Mesenchymal stem cell (in vitro differentiated cells and primary cell): Measurements from ENCODE around the gene SCARF2.
"Not testable (repeated sequence)": the region's sequence is repeated elsewhere in the genome, so short reads cannot be mapped to it uniquely, and the experiment has no call there.

Experiments
- DNase-seq: peaks from one replicate; pipeline ENCODE4 v3.0.0-alpha.2; 2013
- H2AFZ ChIP-seq: one replicate; pipeline ENCODE4 v1.6.1; 2013; ENCODE audit warnings: low read depth, mild to moderate bottlenecking, control low read depth, inconsistent platforms, low read length, moderate library complexity
- H2AK5ac ChIP-seq: 2 replicates; pipeline ENCODE4 v1.6.1; 2013; ENCODE audit warnings: low read length, moderate library complexity, mild to moderate bottlenecking, inconsistent platforms; ENCODE audit not compliant: severe bottlenecking
- H2BK120ac ChIP-seq: one replicate; pipeline ENCODE4 v1.6.1; 2013; ENCODE audit warnings: low read depth, mild to moderate bottlenecking, inconsistent platforms, low read length, moderate library complexity
- H2BK12ac ChIP-seq, 2 experiments: one replicate each; pipeline ENCODE4 v1.6.1; 2013; ENCODE audit warnings: inconsistent platforms in 2 of 2, low read length in 2 of 2, mild to moderate bottlenecking in 2 of 2, moderate library complexity in 2 of 2, control low read depth in 1 of 2
- H2BK15ac ChIP-seq: one replicate; pipeline ENCODE4 v1.6.1; 2013; ENCODE audit warnings: mild to moderate bottlenecking, low read depth, inconsistent platforms; ENCODE audit not compliant: poor library complexity, severe bottlenecking
- H2BK5ac ChIP-seq: 2 replicates; pipeline ENCODE4 v1.6.1; 2013; ENCODE audit warnings: low read depth, mild to moderate bottlenecking, low read length, control low read depth, inconsistent platforms; ENCODE audit not compliant: poor library complexity, severe bottlenecking
- H3K14ac ChIP-seq, 2 experiments: one replicate each; pipeline ENCODE4 v1.6.1; 2013; ENCODE audit warnings: inconsistent platforms in 2 of 2, low read length in 2 of 2, control low read depth in 1 of 2, mild to moderate bottlenecking in 1 of 2, moderate library complexity in 1 of 2
- H3K18ac ChIP-seq, 2 experiments: one replicate each; pipeline ENCODE4 v1.6.1; 2013; ENCODE audit warnings: inconsistent platforms in 2 of 2, low read length in 2 of 2, control low read depth in 1 of 2, low read depth in 1 of 2, mild to moderate bottlenecking in 1 of 2
- H3K23ac ChIP-seq, 2 experiments: one replicate each; pipeline ENCODE4 v1.6.1; 2013; ENCODE audit warnings: inconsistent platforms in 2 of 2, low read length in 2 of 2, mild to moderate bottlenecking in 2 of 2, moderate library complexity in 2 of 2, control low read depth in 1 of 2
- H3K27ac ChIP-seq: 2 replicates; pipeline ENCODE4 v1.5.1; 2013; ENCODE audit warnings: mild to moderate bottlenecking, moderate library complexity, low read length, control low read depth, inconsistent platforms; ENCODE audit not compliant: poor library complexity, severe bottlenecking
- H3K27me3 ChIP-seq, 2 experiments: 2 replicates each; pipeline versions ENCODE4 v1.6.1 to v1.7.0; 2013; ENCODE audit warnings: low read length in 2 of 2, mild to moderate bottlenecking in 2 of 2, moderate library complexity in 2 of 2, control low read depth in 1 of 2, inconsistent platforms in 1 of 2; ENCODE audit not compliant: control insufficient read depth in 1 of 2, insufficient read depth in 1 of 2
- H3K36me3 ChIP-seq, 2 experiments: 2 replicates each; pipeline versions ENCODE4 v1.6.1 to v1.7.0; 2013; ENCODE audit warnings: low read length in 2 of 2, control low read depth in 1 of 2, inconsistent platforms in 1 of 2, low read depth in 1 of 2, mild to moderate bottlenecking in 1 of 2; ENCODE audit not compliant: insufficient read depth in 2 of 2, control insufficient read depth in 1 of 2
- H3K4ac ChIP-seq, 2 experiments: one replicate each; pipeline ENCODE4 v1.6.1; 2013; ENCODE audit warnings: inconsistent platforms in 2 of 2, low read length in 2 of 2, mild to moderate bottlenecking in 2 of 2, moderate library complexity in 2 of 2, control low read depth in 1 of 2, low read depth in 1 of 2
- H3K4me1 ChIP-seq: 2 replicates; pipeline ENCODE4 v1.6.1; 2013; ENCODE audit warnings: low read depth, low read length, control low read depth; ENCODE audit not compliant: control insufficient read depth, insufficient read depth
- H3K4me2 ChIP-seq: 2 replicates; pipeline ENCODE4 v1.6.1; 2013; ENCODE audit warnings: low read length, mild to moderate bottlenecking, inconsistent platforms; ENCODE audit not compliant: poor library complexity, severe bottlenecking
- H3K4me3 ChIP-seq, 2 experiments: 2 replicates each; pipeline versions ENCODE4 v1.5.1 to v1.7.0; 2013; ENCODE audit warnings: low read length in 2 of 2, mild to moderate bottlenecking in 2 of 2, control low read depth in 1 of 2, low read depth in 1 of 2; ENCODE audit not compliant: insufficient read depth in 1 of 2
- H3K79me1 ChIP-seq: replicated peaks from 2 replicates; pipeline ENCODE4 v1.6.1; 2013; ENCODE audit warnings: mild to moderate bottlenecking, control low read depth, low read length, inconsistent platforms; ENCODE audit not compliant: poor library complexity, severe bottlenecking
- H3K9ac ChIP-seq: 2 replicates; pipeline ENCODE4 v1.7.0; 2013; ENCODE audit warnings: mild to moderate bottlenecking, low read length, moderate library complexity
- H3K9me3 ChIP-seq: 2 replicates; pipeline ENCODE4 v1.7.0; 2013; ENCODE audit warnings: mild to moderate bottlenecking, low read length; ENCODE audit not compliant: control insufficient read depth
- H4K8ac ChIP-seq: one replicate; pipeline ENCODE4 v1.6.1; 2013; ENCODE audit warnings: inconsistent platforms, mild to moderate bottlenecking, low read length, moderate library complexity
- H4K91ac ChIP-seq: one replicate; pipeline ENCODE4 v1.6.1; 2013; ENCODE audit warnings: mild to moderate bottlenecking, low read length, inconsistent platforms
- WGBS: methylation state at CpG from one replicate; pipeline ENCODE4 v1.1.7; 2013; ENCODE audit warnings: mixed read lengths; 5-methylcytosine and 5-hydroxymethylcytosine counted together

Gene SCARF2

DNA sequence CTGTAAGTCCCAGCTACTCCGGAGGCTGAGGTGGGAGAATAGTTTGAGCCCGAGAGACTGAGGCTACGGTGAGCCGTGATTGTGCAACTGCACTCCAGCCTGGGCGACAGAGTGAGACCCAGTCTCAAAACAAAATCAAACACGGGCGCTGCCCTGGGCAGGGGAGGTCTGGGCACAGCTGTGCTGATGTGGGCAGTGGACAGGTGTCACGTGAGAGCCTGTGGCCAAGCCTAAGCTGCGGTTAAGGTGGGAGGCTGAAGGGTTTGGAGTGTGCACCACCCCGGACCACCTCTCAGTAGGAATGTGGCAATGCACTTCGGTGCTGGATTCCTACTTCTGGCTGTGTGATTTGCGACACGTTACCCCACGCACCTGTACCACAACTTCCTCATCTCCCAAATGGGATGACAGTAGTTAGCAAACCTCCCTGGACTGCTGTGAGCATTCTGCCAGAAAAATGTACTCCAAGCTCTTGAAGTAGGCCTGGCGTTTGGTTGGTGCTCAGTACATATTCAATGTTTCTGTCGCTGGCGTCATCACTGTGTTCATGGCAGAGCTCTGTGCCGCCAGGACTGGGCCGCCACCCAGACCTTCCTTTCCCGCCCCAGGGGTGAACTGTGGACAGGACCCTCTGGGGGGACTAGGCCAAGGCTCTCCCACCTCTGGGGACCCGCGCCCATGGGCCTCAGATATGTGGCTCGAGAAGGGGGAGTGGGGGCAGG, 44.5 kb downstream of the SCARF2 start:
- Histone ChIP-seq H2BK12ac (no peak overlapping the region), H3K4me1 (peaks cover 21% of the 10 kb centered on the region), H2BK120ac (peak overlapping the region; percentile 71), H2AFZ (peak overlapping the region; percentile 92), H3K27me3 (peaks cover 0 to 3% of the 10 kb centered on the region in 2 experiments), H3K36me3 (peaks cover 0 to 4% of the 10 kb centered on the region in 2 experiments), H3K9me3 (no peaks in the 10 kb centered on the region), H4K91ac (peak overlapping the region; percentile 87), H3K23ac (no peak overlapping the region), H3K4ac (peak overlapping the region; percentile 91 to 92), H3K4me2 (peak overlapping the region; percentile 88), H4K8ac (peak overlapping the region; percentile 100), H3K18ac (peak overlapping the region; percentile 78 to 94), H3K14ac (no peak overlapping the region), H3K4me3 (peak overlapping the region in 1 of 2 experiments; percentile 93), H3K79me1 (peaks cover 24% of the 10 kb centered on the region), H3K27ac (no peak overlapping the region), H2BK15ac (peak overlapping the region; percentile 70), H2BK5ac (no peak overlapping the region), H2AK5ac (no peak overlapping the region), H3K9ac (peak overlapping the region; percentile 89)
- no peak for DNase-seq
- 98% methylated on average over 22 of the region's 23 CpGs for WGBS

DNA sequence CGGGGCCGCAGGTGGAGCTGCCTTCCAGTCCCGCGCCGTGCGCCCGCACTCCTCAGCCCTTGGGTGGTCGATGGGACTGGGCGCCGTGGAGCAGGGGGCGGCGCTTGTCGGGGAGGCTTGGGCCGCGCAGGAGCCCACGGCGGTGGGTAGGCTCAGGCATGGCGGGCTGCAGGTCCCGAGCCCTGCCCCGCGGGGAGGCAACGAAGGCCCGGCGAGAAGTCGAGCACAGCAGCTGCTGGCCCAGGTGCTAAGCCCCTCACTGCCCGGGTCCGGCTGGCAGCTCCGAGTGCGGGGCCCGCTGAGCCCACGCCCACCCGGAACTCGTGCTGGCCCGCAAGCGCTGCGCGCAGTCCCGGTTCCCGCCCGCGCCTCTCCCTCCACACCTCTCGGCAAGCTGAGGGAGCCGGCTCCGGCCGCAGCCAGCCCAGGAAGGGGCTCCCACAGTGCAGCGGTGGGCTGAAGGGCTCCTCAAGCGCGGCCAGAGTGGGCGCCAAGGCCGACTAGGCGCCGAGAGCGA, 45.2 kb downstream of the SCARF2 start:
- not testable (repeated sequence) for H3K14ac ChIP-seq, H4K8ac ChIP-seq, H4K91ac ChIP-seq, H2BK12ac ChIP-seq, H3K36me3 ChIP-seq, H3K27me3 ChIP-seq, DNase-seq, H3K4me3 ChIP-seq, H2BK120ac ChIP-seq, H3K9ac ChIP-seq, H3K9me3 ChIP-seq, H2AK5ac ChIP-seq, H2BK5ac ChIP-seq, H2BK15ac ChIP-seq, H3K23ac ChIP-seq, H3K4ac ChIP-seq, H2AFZ ChIP-seq, H3K27ac ChIP-seq, H3K18ac ChIP-seq, H3K4me2 ChIP-seq
- WGBS: 97% methylated on average over 47 of the region's 53 CpGs
- Histone ChIP-seq H3K79me1 (peaks cover 21% of the 10 kb centered on the region), H3K4me1 (peaks cover 21% of the 10 kb centered on the region)

DNA sequence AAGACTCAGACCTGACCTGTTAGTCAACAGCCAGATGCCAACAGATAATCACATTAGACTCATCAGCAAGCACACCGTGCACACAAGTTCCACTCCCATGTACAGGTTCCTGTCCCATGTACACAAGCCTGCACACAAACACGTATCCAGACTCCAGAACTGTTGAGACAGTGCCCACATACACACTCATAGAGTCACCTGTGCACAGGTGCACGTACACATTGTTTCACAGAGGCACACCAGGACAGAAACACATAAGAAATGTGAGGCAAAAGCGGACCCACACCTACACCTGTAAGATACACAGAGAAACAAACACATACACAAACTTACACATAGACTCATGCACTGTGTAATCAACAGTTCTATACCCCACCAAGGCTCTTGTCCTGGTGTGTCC, 46.4 kb downstream of the SCARF2 start:
- peaks cover 12% of the 10 kb centered on the region for H3K79me1 ChIP-seq
- no peak overlapping the region for H3K14ac ChIP-seq
- no peak overlapping the region for H3K27ac ChIP-seq
- H2AFZ ChIP-seq: no peak overlapping the region
- no peak overlapping the region for H3K9ac ChIP-seq
- H3K4me1 ChIP-seq: peaks cover 20% of the 10 kb centered on the region
- 87% methylated on average over 4 of the region's 4 CpGs for WGBS
- H3K27me3 ChIP-seq: peaks cover 4 to 7% of the 10 kb centered on the region in 2 experiments
- no peak overlapping the region for H2BK5ac ChIP-seq
- H2AK5ac ChIP-seq: no peak overlapping the region
- H3K4me3 ChIP-seq: no peak overlapping the region
- no peak overlapping the region for H4K91ac ChIP-seq
- H4K8ac ChIP-seq: no peak overlapping the region
- no peak overlapping the region for H3K4me2 ChIP-seq
- no peak overlapping the region for H2BK120ac ChIP-seq
- no peak overlapping the region for H2BK15ac ChIP-seq
- no peak overlapping the region for H3K23ac ChIP-seq
- H3K18ac ChIP-seq: no peak overlapping the region
- no peaks in the 10 kb centered on the region for H3K9me3 ChIP-seq
- no peak for DNase-seq
- no peak overlapping the region for H3K4ac ChIP-seq
- peaks cover 0 to 4% of the 10 kb centered on the region in 2 experiments for H3K36me3 ChIP-seq
- H2BK12ac ChIP-seq: no peak overlapping the region

DNA sequence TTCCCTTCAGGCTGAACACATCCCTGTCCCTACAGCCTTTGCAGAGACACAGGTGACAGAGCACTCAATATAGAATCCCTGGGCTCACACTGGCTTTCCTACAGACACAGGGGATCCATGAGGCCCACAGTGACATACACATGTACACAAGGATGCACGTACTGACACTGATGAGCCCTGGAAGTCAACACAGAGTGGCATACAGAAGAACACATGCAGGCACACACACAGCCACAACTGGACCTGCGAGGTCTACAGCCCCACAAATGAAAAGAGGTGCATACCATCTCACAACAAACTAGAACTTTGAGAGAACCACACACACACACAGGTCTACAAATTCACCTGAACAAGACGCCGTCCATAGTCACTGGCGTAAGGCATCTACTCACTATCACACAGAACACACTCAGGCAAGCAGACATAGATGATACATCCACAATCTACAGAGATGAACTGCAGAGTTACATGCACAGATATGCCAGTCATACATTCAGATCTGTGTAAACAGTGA, 47.2 kb downstream of the SCARF2 start:
- DNase-seq: no peak
- no peak overlapping the region for H3K4me2 ChIP-seq
- no peak overlapping the region for H3K18ac ChIP-seq
- no peak overlapping the region for H4K91ac ChIP-seq
- no peak overlapping the region for H4K8ac ChIP-seq
- no peak overlapping the region for H3K4me3 ChIP-seq
- no peak overlapping the region for H3K9ac ChIP-seq
- H3K79me1 ChIP-seq: peaks cover 9% of the 10 kb centered on the region
- H3K23ac ChIP-seq: no peak overlapping the region
- H3K27me3 ChIP-seq: peaks cover 4 to 7% of the 10 kb centered on the region in 2 experiments
- no peak overlapping the region for H2BK120ac ChIP-seq
- H3K27ac ChIP-seq: no peak overlapping the region
- no peak overlapping the region for H2AK5ac ChIP-seq
- H3K14ac ChIP-seq: no peak overlapping the region
- no peak overlapping the region for H2BK12ac ChIP-seq
- no peaks in the 10 kb centered on the region for H3K9me3 ChIP-seq
- H2AFZ ChIP-seq: no peak overlapping the region
- no peak overlapping the region for H3K4ac ChIP-seq
- 91% methylated on average over 5 of the region's 5 CpGs for WGBS
- peaks cover 17% of the 10 kb centered on the region for H3K4me1 ChIP-seq
- no peak overlapping the region for H2BK15ac ChIP-seq
- H2BK5ac ChIP-seq: no peak overlapping the region
- peaks cover 0 to 2% of the 10 kb centered on the region in 2 experiments for H3K36me3 ChIP-seq
